SIG-M5 treated with dmso at 0.1 percent for 504 hours (cell line): ENCODE measurements around the gene MC1R.
"Not testable (repeated sequence)": the region's sequence is repeated elsewhere in the genome, so short reads cannot be mapped to it uniquely, and the experiment has no call there.

Experiments used
- DNase-seq: peaks from one replicate; lab custom pipeline; 2025; ENCODE audit not compliant: unreplicated experiment; lab: John Stamatoyannopoulos, UW

MC1R gene

DNA sequence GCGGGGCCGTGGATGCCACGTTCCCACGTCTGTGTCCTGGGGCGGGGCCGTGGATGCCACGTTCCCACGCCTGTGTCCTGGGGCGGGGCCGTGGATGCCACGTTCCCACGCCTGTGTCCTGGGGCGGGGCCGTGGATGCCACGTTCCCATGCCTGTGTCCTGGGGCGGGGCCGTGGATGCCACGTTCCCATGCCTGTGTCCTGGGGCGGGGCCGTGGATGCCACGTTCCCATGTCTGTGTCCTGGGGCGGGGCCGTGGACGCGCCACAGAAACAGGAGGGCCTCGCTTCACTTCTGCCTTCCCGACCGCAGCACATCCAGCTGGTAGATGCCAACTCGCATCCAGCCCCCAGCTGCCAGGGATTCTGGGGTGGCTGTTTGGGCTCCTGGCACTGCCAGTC lies 15.4 kb downstream of the MC1R start:
- DNase-seq, result not testable (repeated sequence)

DNA sequence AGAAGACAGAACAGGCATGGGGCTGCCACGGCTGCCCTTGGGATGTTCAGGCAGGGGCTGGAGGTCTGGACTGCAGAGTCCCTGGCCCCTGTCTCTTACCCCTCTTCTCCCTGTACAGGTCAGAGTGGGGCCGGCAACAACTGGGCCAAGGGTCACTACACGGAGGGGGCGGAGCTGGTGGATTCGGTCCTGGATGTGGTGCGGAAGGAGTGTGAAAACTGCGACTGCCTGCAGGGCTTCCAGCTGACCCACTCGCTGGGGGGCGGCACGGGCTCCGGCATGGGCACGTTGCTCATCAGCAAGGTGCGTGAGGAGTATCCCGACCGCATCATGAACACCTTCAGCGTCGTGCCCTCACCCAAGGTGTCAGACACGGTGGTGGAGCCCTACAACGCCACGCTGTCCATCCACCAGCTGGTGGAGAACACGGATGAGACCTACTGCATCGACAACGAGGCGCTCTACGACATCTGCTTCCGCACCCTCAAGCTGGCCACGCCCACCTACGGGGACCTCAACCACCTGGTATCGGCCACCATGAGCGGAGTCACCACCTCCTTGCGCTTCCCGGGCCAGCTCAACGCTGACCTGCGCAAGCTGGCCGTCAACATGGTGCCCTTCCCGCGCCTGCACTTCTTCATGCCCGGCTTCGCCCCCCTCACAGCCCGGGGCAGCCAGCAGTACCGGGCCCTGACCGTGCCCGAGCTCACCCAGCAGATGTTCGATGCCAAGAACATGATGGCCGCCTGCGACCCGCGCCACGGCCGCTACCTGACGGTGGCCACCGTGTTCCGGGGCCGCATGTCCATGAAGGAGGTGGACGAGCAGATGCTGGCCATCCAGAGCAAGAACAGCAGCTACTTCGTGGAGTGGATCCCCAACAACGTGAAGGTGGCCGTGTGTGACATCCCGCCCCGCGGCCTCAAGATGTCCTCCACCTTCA lies 16.2 kb downstream of the MC1R start:
- no peak for DNase-seq

DNA sequence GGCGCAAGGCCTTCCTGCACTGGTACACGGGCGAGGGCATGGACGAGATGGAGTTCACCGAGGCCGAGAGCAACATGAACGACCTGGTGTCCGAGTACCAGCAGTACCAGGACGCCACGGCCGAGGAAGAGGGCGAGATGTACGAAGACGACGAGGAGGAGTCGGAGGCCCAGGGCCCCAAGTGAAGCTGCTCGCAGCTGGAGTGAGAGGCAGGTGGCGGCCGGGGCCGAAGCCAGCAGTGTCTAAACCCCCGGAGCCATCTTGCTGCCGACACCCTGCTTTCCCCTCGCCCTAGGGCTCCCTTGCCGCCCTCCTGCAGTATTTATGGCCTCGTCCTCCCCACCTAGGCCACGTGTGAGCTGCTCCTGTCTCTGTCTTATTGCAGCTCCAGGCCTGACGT lies 17.0 kb downstream of the MC1R start:
- DNase-seq, result not testable (repeated sequence)

DNA sequence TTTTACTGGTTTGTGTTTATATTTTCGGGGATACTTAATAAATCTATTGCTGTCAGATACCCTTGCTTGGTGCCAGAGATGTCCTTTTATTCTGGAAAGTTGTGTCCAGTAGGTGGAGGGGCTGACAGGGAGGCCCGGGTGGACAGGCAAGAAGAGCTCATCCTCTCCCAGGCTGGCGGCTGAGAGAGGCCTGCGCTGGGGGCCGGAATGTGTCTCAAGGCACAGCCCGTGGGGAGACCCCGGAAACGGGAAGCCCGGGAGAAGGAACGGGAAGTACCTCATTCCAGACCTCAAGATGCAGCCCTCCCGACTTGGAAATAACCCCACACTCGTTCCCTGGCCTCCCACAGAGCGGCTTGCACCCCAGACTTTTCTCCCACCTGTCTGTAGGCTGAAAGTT lies 17.4 kb downstream of the MC1R start:
- no peak for DNase-seq

DNA sequence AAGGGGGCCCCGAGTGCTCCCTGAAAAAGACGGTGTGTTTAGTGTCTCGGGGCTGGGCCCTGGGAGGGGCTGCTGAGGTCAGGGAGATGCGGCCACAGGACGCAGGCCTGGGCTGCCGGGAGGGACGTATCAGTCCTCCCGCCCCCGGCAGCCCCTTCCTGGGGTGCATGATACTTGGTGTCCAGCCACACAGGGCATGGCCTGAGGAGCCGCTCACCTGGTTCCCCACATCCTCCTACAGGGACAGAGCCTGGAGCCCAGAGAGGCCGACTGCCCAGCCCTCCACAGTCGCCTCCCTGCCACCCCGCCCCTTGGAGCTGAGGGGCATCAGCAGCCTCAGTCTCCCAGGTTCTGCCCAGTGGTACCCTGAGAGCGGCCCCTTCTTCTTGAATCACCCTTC lies 17.8 kb downstream of the MC1R start:
- DNase-seq, result no peak

DNA sequence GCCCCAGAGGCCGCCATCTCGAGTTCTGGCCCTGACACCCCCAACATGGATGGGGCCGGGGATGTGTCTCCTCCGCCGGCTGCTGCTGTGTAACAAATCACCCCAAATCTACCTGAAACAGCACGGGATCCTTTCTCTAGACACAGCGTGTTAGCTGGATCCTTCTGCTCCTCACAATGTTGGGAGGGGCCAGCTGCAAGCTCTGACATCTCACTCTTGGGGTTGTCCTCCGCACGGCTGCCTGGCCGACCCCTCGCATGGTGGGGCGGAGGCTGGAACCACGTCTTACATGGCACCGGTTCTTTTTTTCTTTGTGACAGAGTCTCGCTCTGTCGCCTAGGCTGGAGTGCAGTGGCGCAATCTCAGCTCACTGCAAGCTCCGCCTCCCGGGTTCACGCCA lies 18.3 kb downstream of the MC1R start:
- no peak for DNase-seq

DNA sequence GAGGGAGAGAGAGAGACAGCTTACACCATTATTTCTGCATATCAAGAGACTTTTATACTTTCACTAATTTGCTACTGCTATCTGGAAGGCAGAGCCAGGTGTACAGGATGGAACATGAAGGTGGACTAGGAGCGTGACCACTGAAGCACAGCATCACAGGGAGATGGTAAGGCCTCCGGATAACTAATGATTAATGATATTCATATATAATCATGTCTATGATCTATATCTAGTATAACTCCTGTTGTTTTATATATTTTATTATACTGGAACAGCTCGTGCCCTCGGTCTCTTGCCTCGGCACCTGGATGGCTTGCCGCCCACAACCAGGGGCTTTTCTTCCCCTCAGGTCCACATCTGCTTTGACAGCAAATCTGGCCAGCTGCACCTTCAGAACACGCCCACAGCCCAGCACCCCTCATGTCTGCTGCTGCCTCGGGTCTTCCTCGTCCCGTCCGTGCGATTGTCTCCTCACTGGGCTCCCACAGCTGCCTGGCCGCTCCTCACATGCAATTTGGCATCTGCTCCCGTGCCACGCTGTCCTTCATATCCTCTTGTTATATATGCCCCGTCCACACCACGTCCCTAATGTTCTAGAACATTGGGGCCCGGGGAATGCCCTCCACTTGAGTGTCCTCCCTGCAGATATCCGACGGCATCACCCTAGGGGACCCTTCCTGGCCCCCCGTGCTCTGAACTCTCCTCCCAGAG lies 19.7 kb downstream of the MC1R start:
- DNase-seq, result no peak

DNA sequence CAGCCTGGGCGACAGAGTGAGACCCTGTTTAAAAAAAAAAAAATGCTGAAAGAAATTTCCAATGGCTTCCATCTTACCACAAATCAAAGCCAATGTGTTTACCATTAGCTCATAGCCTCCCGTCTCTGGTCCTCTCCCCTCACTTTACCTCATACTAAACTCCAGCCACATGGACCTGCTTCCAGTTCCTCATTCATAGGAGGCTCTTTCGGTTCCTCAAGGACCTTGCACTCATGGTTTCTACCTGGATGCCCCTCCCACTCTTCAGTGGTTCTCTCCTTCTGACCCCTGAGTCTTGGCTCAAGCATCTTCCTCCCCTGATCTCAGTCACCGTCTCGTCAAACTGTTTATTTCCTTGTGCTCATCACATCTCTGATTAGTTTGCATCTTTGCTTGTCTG lies 26.1 kb downstream of the MC1R start:
- DNase-seq, result peak; percentile 11

DNA sequence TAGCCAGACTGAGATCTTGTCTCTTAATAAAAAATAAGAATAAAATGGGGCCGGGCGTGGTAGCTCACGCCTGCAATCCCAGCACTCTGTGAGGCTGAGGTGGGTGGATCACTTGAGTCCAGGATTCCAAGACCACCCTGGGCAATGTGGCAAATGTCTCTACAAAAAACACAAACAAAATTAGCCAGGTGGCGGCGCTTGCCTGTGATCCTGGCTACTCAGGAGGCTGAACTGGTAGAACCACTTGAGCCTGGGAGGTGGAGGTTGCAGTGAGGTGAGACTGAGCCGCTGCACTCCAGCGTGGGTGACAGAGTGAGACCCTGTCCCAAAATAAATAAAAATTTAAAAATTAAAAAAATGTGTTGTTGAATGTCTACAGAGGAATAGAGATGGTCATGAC lies 27.0 kb downstream of the MC1R start:
- DNase-seq, result no peak

DNA sequence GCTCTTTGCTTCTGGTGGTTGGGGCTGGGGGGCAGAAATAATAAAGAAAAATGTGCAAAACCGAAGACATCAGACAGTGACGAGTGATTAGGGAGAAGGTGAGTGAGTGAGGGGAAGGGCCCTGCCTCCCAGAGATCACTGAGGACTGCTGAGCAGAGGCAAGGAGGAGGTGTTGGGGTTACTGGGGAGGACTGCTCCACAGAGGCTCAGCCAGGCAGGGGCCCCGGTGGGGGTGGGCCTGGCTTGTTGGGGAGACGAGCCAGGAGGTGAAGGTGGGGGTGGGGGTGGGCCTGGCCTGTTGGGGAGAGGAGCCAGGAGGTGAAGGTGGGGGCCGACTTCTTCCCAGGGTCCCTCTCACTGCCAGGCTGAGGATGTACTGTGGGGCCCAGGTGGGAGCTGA lies 27.9 kb downstream of the MC1R start:
- no peak for DNase-seq

DNA sequence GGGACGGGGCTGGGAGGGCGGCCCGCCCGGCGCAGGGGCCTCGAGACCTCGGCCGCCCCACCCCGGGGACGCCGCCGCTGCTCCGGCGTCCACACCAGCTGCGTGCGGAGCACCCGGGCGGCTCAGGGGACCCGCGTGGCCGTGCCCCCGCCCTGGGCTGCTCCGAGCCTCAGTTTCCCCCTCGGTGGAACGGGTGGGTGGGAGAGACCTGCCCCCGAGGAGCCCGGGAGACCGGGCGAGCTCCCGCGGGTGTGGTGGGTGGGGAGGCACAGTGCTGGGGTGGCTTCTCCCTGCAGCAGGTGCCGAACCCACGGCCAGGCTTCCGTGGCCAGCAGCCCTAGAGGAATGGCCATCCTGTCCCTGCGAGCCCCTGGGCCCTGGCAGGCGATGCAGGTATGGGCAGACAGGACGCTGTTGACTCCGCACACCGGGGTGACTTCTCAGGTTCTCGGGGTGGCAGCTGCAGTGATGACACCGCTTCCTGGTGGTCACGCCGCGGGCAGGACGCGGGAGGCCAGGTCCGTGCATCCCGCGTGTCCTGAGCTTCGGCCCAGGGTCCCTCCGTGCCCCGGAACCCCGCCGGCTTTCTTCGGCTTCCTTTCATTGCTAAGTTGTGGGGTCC lies 30.6 kb downstream of the MC1R start:
- no peak for DNase-seq

DNA sequence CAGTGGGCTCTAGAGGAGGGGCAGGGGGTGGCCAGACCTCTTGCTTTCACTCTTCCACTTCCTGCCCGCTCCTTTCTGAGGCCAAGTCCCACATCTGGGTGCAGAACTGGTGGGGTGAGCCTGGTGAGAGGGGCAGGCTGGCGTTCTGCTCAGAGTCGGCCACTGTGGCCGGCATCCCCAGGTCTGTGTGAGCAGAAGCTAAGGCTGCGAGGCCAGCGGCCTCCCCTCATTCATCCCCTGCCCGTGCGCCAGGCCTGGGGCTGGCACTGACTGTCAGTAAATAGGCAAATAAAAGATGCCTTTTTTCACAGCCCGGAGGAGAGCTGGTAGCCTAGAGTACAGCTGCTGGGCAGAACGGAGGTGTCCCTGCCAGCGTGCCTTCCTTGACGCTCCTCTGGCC lies 31.1 kb downstream of the MC1R start:
- DNase-seq, result no peak

DNA sequence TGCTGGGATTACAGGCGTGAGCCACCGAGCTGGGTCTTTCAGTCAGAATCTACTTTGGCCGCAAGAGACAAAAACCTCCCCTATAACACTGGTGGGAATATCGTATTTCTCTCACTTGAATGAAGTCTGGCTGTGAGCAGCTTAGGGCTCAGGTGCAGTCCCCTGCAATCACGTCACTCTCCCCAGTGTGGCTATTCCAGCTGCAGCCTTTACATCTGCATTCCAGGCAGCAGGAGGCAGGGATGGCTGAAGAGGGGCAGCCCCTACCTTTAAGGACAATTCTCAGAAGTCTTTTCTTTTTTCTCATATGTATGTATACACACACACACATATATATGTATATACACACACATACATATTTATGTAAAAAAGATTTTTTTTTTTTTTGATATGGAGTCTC lies 32.8 kb downstream of the MC1R start:
- DNase-seq, result no peak

DNA sequence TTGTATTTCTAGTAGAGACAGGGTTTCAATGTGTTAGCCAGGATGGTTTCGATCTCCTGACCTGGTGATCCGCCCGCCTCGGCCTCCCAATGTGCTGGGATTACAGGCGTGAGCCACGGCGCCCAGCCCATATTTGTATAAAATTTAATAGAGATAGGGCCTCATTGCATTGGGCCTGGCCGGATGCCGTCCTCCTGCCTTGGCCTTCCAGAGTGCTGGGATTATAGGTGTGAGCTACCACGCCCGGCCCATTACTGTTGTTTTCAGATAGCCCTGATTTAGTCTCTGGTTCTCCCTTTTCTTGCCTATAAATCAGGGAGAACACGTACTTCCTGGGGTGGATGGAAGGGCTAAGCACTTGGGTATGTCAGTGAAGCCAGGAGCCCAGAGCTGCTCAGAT lies 33.4 kb downstream of the MC1R start:
- DNase-seq, result no peak

DNA sequence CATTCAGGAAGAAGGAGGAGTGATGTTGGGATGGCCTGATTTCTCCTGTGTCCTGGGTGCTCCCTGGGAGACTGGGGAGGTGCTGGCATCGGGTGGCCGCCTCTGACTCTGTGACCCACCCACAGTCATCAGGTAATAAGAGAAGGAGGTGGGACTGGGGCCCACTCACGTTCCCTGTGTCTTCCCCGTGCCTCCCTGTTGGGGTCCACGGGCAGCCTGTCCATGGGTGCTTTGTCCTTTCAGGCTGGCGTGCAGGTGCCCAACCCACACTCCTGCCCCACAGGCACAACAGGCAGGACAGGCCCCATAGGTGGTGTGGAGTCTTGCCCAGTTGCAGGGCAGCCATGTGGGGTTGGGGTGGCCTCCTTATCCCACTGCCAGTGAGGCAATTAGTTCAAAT lies 33.9 kb downstream of the MC1R start:
- DNase-seq, result no peak

DNA sequence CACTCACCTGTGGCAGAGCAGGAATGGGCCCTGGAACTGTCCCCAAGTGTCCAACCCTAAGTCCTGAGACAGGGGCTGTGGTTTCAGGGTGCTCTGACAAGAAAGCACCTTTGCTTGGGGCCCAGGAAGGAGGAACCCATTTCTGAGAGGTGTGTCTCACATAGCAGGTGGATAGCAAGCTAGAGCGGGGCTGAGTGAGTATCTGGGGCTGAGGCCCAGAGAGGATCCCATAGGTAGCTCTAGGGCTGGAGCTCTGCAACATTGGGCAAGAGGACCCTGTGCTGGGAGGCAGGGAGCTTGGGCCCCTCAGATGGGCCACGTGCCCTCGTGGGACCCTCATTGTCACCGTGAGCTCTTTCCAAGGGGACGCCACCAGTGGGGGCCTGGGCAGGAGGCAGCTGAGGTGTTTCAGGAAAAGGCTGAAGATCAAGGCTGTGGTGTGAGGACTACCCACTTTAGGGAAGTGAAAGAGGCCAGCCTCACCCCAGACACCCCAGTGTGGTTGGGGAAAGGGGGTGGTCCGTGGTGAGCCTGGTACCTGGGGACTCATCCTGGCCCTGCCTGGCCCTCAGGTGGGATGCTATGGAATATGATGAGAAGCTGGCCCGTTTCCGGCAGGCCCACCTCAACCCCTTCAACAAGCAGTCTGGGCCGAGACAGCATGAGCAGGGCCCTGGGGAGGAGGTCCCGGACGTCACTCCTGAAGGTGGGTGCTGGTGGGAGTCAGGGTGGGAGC lies 35.2 kb downstream of the MC1R start:
- no peak for DNase-seq

DNA sequence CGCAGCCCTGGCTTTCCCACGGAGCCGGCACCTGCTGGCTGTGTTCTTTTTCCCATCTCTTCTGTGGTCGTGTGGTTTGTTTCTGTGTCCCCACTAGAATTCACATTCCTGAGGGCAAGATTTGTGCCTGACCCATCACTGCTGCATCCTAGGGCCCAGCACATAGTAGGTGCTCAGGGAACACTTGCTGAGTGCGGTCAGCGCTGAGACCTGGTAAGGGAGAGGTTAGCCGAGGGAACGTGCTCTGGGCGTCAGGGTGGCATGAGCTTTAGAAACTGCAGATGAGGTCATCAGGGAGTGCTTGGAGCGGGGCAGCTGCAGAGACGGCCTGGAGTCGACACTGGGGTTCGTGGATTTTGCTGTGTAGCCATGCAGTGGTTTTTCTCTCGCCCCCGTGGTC lies 35.8 kb downstream of the MC1R start:
- no peak for DNase-seq

DNA sequence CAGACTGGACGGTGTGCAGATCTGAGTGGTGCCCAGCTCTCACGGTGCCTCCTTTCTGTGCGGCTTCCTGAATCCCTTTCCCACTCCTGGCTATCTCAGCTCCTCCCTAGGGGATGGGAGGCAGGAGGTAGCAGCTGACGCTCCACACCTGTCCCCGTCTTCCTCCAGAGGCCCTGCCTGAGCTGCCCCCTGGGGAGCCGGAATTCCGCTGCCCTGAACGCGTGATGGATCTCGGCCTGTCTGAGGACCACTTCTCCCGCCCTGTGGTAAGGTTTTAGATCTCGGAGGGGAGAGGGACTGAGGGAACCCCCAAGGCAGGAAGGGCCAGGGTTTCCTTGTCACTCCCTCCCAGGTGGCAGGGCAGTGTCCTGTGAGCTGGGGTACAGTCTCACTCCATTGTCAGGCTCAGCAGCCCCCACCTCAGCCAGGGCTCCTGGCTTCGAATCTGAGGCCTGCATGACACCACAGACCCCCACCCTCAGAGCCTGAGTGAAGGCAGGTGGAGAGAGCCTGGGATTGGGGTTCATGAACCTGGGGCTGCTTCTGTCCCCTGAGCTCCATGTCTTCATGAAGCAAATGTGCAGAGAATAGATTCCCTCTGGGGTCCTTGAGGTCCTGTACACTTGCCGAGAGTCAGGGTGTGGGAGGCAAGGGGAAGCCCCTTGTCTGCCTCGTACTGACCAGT lies 36.5 kb downstream of the MC1R start:
- DNase-seq, result no peak

DNA sequence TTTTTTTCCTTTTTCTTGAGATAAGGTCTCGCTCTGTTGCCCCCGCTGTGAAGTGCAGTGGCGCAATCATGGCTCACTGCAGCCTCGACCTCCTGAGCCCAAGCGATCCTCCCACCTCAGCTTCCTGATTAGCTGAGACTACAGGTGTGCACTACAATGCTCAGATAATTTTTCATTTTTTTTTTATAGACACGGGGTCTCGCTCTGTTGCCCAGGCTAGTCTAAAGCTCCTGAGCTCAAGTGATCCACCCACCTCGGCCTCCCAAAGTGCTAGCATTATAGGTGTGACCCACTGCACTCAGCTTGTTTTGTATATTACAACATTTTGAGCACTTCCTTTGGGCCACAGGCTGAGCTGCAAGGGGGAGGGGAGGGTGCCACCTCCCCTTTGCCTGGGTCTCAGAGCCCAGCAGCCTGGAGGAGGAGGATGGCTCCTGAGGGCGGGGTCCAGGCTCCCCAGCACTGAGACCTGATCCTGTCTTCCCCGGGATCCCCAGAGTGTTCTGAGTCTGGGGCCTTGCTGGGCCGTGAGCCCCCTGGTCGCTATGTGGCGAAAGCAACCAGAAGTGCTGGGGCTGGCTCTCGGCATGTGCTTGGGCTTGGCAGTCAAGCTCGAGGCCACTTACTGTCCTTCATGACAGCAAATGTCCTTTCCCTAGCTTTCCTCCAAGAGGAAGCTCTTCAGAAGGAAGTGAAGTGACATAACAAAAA lies 38.0 kb downstream of the MC1R start:
- DNase-seq, result peak; percentile 51

DNA sequence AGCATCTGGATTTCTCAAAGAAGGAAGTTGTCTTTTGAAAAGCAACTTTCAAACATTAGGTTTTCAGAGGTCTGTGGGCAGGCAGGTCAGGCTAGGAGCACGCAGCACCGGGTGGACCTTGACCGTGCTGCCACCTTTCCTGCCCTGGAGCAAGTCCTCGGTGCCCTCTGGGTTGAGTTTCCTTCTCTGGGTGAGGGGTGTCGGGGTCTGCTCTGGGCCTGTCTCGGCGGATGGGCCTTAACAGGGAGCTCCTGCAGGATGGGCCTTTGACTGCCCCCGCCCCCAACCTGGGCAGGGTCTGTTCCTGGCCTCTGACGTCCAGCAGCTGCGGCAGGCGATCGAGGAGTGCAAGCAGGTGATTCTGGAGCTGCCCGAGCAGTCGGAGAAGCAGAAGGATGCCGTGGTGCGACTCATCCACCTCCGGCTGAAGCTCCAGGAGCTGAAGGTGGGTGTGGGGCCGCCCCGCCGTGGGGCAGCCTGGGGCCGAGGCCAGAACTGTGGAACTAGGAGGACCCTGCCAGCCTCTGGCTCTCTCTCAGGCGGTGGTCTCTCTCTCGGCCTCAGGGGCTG lies 38.6 kb downstream of the MC1R start:
- no peak for DNase-seq
